B cell (primary cell): ENCODE measurements around the gene ATG13. TPM values are rescaled to one million over a fixed set of nuclear protein-coding genes. Genes with fewer than 3 reads are reported as not detected.

Source experiments
- ATAC-seq: fragments of 200-7000 bp; cut with Tn5 transposase; one replicate; pipeline ENCODE4 v1.10.0; 2021; ENCODE audit warnings: low read depth, mild to moderate bottlenecking, moderate number of reproducible peaks, moderate library complexity
- CTCF ChIA-PET: fragments of 350-600 bp; sonication (Branson Sonifier 250); formaldehyde crosslinking; loops from one replicate; lab custom pipeline; 2021; ENCODE audit warnings: antibody characterized with exemption, inconsistent platforms; lab: Charles Lee
- POLR2A ChIA-PET: fragments of 350-600 bp; sonication (Branson Sonifier 250); formaldehyde crosslinking; loops from one replicate; lab custom pipeline; 2021; ENCODE audit warnings: antibody characterized with exemption; lab: Charles Lee
- DNase-seq: peaks from one replicate; pipeline ENCODE4 v3.0.0; 2013
- H2AFZ ChIP-seq: 2 replicates; pipeline ENCODE4 v1.6.1; 2012; ENCODE audit warnings: mild to moderate bottlenecking, low read depth, low read length; ENCODE audit not compliant: insufficient read depth, poor library complexity, severe bottlenecking
- H3K27ac ChIP-seq, 2 donors: 1 replicate in 1 of 2; 2 replicates in 1 of 2; pipeline ENCODE4 v1.5.1; 2012 to 2013; ENCODE audit warnings: low read length in 2 of 2, mild to moderate bottlenecking in 2 of 2, moderate library complexity in 1 of 2
- H3K27me3 ChIP-seq, 4 experiments: fragments of 200-600 bp in 1 of 4; sonication (generic) in 1 of 4; replicated peaks in 1 of 4; 1 replicate in 2 of 4; 2 replicates in 2 of 4; pipeline versions ENCODE4 v1.6.1 to v1.7.0; 2013 to 2016; ENCODE audit warnings: low read length in 3 of 4, mild to moderate bottlenecking in 2 of 4, mixed read lengths in 1 of 4, moderate library complexity in 1 of 4; ENCODE audit not compliant: insufficient read depth in 4 of 4, control insufficient read depth in 3 of 4; ENCODE audit errors: control extremely low read depth in 1 of 4
- H3K36me3 ChIP-seq, 2 experiments: replicated peaks in 1 of 2; 1 replicate in 1 of 2; 2 replicates in 1 of 2; pipeline versions ENCODE4 v1.6.1 to v1.7.1; 2013; ENCODE audit warnings: low read length in 1 of 2; ENCODE audit not compliant: insufficient read depth in 2 of 2, control insufficient read depth in 1 of 2; ENCODE audit errors: control extremely low read depth in 1 of 2, extremely low read depth in 1 of 2
- H3K4me1 ChIP-seq, 2 donors: fragments of 200-600 bp in 1 of 2; sonication (generic) in 1 of 2; 1 replicate in 1 of 2; 2 replicates in 1 of 2; pipeline versions ENCODE4 v1.5.1 to v1.6.1; 2013 to 2017; ENCODE audit warnings: low read length in 2 of 2; ENCODE audit not compliant: control insufficient read depth in 2 of 2, insufficient read depth in 2 of 2
- H3K4me2 ChIP-seq: replicated peaks from 2 replicates; pipeline ENCODE3; 2012; ENCODE audit warnings: mild to moderate bottlenecking, low read depth, low read length; ENCODE audit not compliant: poor library complexity, severe bottlenecking
- H3K4me3 ChIP-seq, 5 experiments: fragments of 200-600 bp in 1 of 5; sonication (generic) in 1 of 5; 1 replicate in 3 of 5; 2 replicates in 2 of 5; pipeline versions ENCODE4 v1.5.1 to v1.7.0; 2011 to 2016; ENCODE audit warnings: low read length in 4 of 5, mild to moderate bottlenecking in 4 of 5, low read depth in 2 of 5, control low read depth in 1 of 5, moderate library complexity in 1 of 5; ENCODE audit not compliant: insufficient read depth in 1 of 5; ENCODE audit errors: control extremely low read depth in 1 of 5, extremely low read depth in 1 of 5
- H3K79me2 ChIP-seq: fragments of 200-600 bp; sonication (generic); one replicate; pipeline ENCODE4 v1.6.0; 2016; ENCODE audit warnings: low read length; ENCODE audit not compliant: control insufficient read depth, insufficient read depth
- H3K9ac ChIP-seq: fragments of 200-600 bp; sonication (generic); 2 replicates; pipeline ENCODE4 v1.6.1; 2017; ENCODE audit warnings: mild to moderate bottlenecking, low read length, moderate library complexity
- H3K9me3 ChIP-seq, 3 donors: one replicate each; pipeline versions ENCODE4 v1.6.1 to v1.7.1; 2013; ENCODE audit warnings: low read length in 2 of 3; ENCODE audit not compliant: control insufficient read depth in 2 of 3, insufficient read depth in 1 of 3; ENCODE audit errors: control extremely low read depth in 1 of 3
- H4K20me1 ChIP-seq: 2 replicates; pipeline ENCODE4 v1.6.0; 2012; ENCODE audit warnings: mild to moderate bottlenecking, low read length; ENCODE audit not compliant: insufficient read depth, control insufficient read depth, poor library complexity, severe bottlenecking
- H3K27ac Mint-ChIP-seq: one replicate; pipeline ENCODE4 v1.8.0; 2021; ENCODE audit warnings: mixed read lengths
- H3K27me3 Mint-ChIP-seq: one replicate; pipeline ENCODE4 v1.8.0; 2021; ENCODE audit warnings: mixed read lengths
- H3K4me1 Mint-ChIP-seq: one replicate; pipeline ENCODE4 v1.8.0; 2021; ENCODE audit warnings: mixed read lengths
- H3K4me3 Mint-ChIP-seq: one replicate; pipeline ENCODE4 v1.8.0; 2021; ENCODE audit warnings: mixed read lengths
- H3K9me3 Mint-ChIP-seq: one replicate; pipeline ENCODE4 v1.8.0; 2022; ENCODE audit warnings: mixed read lengths; ENCODE audit not compliant: insufficient read depth
- EZH2 ChIP-seq: IDR thresholded peaks from 2 replicates; pipeline ENCODE4 v1.6.1; 2012; ENCODE audit warnings: borderline replicate concordance, low read depth, mild to moderate bottlenecking, moderate library complexity, low read length; ENCODE audit not compliant: insufficient read depth, poor library complexity, severe bottlenecking
- WGBS: methylation state at CpG from one replicate; pipeline ENCODE4 v1.1.5; 2013; ENCODE audit warnings: missing lambda C conversion rate; ENCODE audit not compliant: insufficient coverage; 5-methylcytosine and 5-hydroxymethylcytosine counted together
- intact Hi-C: fragments of 100-400 bp; cut with micrococcal nuclease; formaldehyde crosslinking; loops from one replicate; pipeline ENCODE4 v1.10.0; 2022
- polyA plus RNA-seq: library from polyadenylated mRNA; depleted of rRNA; stranded (reverse); fragments of >200 nt; gene quantifications from 2 replicates; pipeline ENCODE4 v1.2.3, GENCODE V29; 2012
- total RNA-seq, 2 donors: library from RNA; stranded (reverse); fragments of 120-200 nt in 1 of 2; gene quantifications; 1 replicate in 1 of 2; 2 replicates in 1 of 2; pipeline versions ENCODE4 v1.2.3 to v1.2.4, GENCODE V29; 2013 to 2022
- TF ChIP-seq, protein P1 (sequence below): fragments of 200-600 bp; IDR thresholded peaks from one replicate; pipeline ENCODE4 v1.8.0; 2022; ENCODE audit warnings: antibody characterized with exemption, mild to moderate bottlenecking

ATG13 gene
- total and polyA plus RNA-seq, 2 donors (not counting 1 experiment from before 2014, with no cell fraction given), result 48.5 to 88.8 TPM

DNA sequence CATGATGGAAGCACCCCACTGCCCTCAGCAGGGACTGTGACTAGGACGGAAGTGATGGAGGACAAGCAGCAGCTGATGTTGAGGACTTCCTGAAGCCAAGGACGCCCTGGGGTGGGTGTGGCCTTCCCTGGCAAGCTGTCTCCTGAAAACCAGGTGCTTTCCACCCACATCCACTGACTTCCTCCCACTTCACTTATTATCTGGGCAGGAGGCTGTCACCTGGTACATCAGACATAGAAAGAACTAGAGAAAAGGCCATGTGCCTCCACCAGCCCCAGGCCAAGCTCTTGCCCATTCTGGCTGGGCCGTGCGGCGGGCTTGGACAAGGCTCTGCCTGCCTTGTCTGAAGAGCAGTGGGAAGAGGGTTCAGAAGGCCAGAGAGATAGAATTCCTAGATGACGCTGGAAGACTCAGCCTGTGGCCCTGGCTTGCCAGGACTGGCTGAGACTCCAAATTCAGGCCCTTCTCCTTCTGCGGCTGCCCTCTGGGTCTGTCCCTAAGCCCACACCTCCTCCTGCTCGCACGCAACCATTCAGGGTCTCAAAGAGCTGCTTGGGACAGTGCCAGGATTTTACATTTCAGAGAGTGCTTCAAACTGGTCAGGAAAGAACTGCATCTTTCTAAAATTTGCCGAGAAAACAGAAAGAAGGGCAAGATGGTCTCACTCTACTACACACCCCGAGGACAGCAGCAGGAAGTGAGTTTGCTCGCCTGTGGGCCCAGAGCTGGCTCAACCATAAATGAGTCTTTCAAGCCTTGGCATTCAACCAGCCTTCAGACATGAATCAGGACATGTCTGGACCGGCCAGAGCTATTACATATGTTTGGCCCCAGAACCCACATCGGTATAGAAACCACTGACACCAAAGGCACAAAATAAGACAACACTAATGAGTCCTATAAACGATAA is 69.8 kb downstream of the ATG13 start:
- intact Hi-C loops, result no loop called here
- POLR2A ChIA-PET, result no interaction called here
- H3K36me3 ChIP-seq, result peaks cover 7 to 46% of the 10 kb centered on the region in 2 experiments

DNA sequence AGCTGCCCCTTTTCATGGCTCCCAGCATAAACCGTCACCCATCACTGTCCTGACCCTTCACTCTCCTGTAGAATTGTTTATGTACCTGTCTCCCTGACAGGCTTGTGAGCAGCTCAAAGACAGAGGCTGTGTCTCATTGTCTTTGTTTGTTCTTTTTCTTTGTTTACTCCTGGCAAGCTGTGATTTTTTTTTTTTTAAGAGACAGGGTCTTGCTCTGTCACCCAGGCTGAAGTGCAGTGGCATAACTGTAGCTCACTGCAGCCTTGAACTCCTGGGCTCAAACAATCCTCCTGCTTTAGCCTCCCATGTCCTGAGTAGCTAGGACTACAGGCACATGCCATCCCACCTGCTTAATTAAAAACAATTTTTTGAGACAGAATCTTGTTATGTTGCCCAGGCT is 73.3 kb downstream of the ATG13 start:
- TF ChIP-seq, protein P1, sequence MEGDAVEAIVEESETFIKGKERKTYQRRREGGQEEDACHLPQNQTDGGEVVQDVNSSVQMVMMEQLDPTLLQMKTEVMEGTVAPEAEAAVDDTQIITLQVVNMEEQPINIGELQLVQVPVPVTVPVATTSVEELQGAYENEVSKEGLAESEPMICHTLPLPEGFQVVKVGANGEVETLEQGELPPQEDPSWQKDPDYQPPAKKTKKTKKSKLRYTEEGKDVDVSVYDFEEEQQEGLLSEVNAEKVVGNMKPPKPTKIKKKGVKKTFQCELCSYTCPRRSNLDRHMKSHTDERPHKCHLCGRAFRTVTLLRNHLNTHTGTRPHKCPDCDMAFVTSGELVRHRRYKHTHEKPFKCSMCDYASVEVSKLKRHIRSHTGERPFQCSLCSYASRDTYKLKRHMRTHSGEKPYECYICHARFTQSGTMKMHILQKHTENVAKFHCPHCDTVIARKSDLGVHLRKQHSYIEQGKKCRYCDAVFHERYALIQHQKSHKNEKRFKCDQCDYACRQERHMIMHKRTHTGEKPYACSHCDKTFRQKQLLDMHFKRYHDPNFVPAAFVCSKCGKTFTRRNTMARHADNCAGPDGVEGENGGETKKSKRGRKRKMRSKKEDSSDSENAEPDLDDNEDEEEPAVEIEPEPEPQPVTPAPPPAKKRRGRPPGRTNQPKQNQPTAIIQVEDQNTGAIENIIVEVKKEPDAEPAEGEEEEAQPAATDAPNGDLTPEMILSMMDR, result no peak
- TF ChIP-seq EZH2, result no peak
- Mint-ChIP-seq H3K27ac (no peak overlapping the region), H3K4me3 (no peak overlapping the region), H3K9me3 (no peaks in the 10 kb centered on the region), H3K4me1 (peaks cover 2% of the 10 kb centered on the region), H3K27me3 (no peaks in the 10 kb centered on the region)
- WGBS, result no CpG with 5 or more reads among the region's 1 CpG
- ChIA-PET CTCF (no interaction called here), POLR2A (no interaction called here)
- Histone ChIP-seq H3K27me3 (no peaks in the 10 kb centered on the region), H3K4me1 (no peaks in the 10 kb centered on the region), H3K36me3 (peaks cover 6 to 70% of the 10 kb centered on the region in 2 experiments), H3K79me2 (peaks cover 38% of the 10 kb centered on the region), H3K4me2 (no peak overlapping the region), H3K27ac (no peak overlapping the region), H3K9ac (no peak overlapping the region), H2AFZ (no peak overlapping the region), H3K4me3 (no peak overlapping the region), H3K9me3 (no peaks in the 10 kb centered on the region), H4K20me1 (peaks cover 27% of the 10 kb centered on the region)
- ATAC-seq, result no peak
- intact Hi-C loops, result no loop called here
- DNase-seq, result no peak

More for the DNA sequence above, 69.8 kb downstream of the ATG13 start:
- CTCF ChIA-PET, result no interaction called here
- DNase-seq (no peak), ATAC-seq (no peak)
- no peak overlapping the region for H3K27ac ChIP-seq
- Mint-ChIP-seq H3K4me3 (no peak overlapping the region), H3K4me1 (no peaks in the 10 kb centered on the region), H3K9me3 (no peaks in the 10 kb centered on the region), H3K27ac (no peak overlapping the region), H3K27me3 (no peaks in the 10 kb centered on the region)
- H3K9me3 ChIP-seq, result no peaks in the 10 kb centered on the region
- WGBS, result 96% methylated on average over 12 of the region's 15 CpGs
- no peak overlapping the region for H3K4me2 ChIP-seq
- H2AFZ ChIP-seq, result no peak overlapping the region
- H4K20me1 ChIP-seq, result no peaks in the 10 kb centered on the region
- H3K9ac ChIP-seq, result no peak overlapping the region
- no peak overlapping the region for H3K4me3 ChIP-seq
- TF ChIP-seq, protein P1, result no peak
- no peak for TF ChIP-seq EZH2
- no peaks in the 10 kb centered on the region for H3K27me3 ChIP-seq
- peaks cover 8% of the 10 kb centered on the region for H3K79me2 ChIP-seq
- no peaks in the 10 kb centered on the region for H3K4me1 ChIP-seq
